NCI-H226 (cell line): ENCODE data around the gene P3H1.
"Not testable (repeated sequence)": the region's sequence is repeated elsewhere in the genome, so short reads cannot be mapped to it uniquely, and the experiment has no call there.

Experiments used
- DNase-seq: peaks from one replicate; pipeline ENCODE4 v3.0.0-alpha.2; 2015

The P3H1 gene

GRCh38 chr1:42768172-42768571, 1.3 kb upstream of the P3H1 start:
- DNase-seq, result no peak

- no peak for DNase-seq
These were observed 727 bp upstream of the P3H1 start for GRCh38 chr1:42767510-42768000.

- peak; percentile 66 for DNase-seq
These were observed 742 bp downstream of the P3H1 start for GRCh38 chr1:42765832-42766740.

GRCh38 chr1:42765269-42765668, 1.6 kb downstream of the P3H1 start:
- no peak for DNase-seq

GRCh38 chr1:42762269-42762668, 4.6 kb downstream of the P3H1 start:
- no peak for DNase-seq

DNA sequence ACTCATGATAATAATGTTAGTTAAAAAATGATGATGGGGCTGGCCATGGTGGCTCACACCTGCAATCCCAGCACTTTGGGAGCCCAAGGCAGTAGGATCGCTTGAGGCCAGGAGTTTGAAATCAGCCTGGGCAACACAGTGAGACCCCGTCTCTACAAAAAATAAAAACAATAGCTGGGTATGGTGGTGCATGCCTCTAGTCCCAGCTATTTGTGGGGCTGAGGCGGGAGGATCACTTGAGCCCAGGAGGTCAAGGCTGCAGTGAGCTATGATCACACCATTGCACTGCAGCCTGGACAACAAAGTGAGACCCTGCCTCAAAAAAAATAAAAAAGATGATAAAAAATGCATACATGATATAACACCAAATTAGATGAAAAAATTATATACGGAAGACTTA, 5.3 kb downstream of the P3H1 start:
- no peak for DNase-seq

DNA sequence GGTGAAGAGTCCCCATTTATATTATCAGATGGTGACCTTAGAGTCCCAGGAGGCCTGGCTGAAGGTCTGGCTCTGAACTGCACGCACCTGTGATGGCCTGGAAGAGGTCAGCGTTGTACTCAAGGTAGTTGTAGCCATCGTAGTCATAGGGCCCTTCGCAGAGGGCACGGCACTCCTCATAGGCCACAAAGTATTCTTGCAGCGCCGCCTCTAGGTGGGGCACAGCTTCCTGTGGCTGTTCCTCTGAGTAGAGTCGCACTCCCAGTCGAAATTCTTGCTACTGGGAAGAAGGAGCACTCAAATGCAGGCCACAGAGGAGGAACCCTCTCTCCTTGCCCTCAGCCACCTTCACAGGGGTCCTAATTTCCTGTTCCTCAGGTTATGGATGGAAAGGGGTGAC, 7.7 kb downstream of the P3H1 start:
- no peak for DNase-seq

GRCh38 chr1:42758641-42759040, 8.2 kb downstream of the P3H1 start:
- DNase-seq, result no peak

GRCh38 chr1:42757892-42758275, 8.9 kb downstream of the P3H1 start:
- no peak for DNase-seq

DNA sequence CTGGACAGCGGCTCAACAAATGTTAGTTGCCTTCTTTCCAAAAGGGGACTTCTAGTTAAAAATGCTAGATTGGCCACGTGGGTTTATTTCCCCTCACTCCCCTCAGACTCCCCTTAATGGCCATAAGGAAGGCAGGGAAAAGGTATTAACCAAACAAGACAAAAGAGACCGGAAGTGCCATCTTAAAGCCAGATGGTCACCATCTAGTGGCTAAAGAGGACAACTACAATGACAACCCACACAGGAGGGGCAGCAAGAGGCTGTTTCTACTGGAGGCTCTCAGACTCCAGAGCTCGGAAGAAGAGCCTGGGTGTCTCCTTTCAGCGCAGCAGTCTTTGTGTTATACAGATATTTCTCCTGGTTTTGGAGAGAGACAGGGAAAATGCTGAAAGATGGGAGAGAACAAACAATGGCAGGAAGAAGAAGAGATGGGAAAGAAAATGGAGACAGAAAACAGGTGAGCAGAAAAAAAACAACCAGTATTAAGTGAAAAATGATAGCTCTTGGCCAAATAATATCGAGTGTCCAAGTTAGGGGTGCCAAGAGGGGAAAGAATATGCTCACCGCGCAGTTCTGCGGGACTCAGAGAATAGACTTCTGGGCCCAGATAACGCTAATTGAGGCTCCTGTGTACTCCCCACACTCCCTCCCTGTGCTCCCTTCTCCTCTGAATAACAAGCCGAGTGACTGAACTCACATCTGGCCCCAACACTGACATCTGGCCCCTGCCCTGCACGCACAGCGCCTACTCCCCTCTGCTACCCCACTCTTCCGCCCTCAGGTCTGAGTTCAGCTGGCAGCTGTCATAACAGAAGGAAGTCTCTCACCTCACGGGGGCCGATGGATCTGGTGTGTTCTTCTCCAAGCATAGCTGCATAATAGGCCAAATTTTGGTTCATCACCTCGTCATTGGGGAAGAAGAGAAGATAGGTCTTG, 9.6 kb downstream of the P3H1 start:
- no peak for DNase-seq

DNA sequence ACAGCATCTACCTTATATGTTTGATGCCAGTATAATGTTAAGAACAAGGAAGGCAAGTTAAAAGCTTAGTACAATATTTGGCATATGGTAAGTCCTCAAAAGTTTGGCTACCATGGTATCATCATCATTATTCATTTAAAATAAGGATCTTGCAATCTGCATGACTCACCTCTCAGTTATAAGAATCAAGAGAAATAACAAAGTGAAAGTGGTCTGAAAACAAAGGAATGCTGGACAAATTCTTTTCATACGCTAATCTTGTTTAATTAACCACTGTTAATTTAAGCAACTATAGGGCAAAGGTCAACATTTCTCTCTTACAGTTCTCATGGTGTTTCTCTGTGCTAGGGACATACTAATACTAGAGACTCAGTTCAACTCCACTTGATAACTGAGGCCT, 13.8 kb downstream of the P3H1 start:
- DNase-seq, result peak; percentile 12

- no peak for DNase-seq
These were observed 14.5 kb downstream of the P3H1 start for GRCh38 chr1:42752284-42752683.

DNA sequence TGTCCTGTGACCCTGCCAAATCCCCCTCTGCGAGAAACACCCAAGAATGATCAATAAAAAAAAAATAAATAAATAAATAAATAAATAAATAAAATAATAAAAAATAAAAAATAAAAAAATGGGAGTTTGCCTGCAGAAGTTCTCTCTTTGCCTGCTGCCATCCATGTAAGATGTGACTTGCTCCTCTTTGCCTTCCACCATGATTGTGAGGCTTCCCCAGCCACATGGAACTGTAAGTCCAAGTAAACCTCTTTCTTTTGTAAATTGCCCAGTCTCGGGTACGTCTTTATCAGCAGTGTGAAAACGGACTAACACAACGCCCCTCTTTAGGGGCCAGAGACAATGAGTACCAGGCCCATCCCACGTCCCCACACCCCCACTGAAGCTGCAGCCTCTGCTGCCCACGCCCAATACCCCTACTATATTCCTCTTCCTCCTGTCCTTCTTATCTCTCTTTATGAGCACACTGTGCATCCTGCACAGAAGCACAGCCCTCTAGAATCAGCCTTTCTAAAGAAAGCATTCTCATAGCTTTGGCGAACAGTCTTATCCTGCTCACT, 15.2 kb downstream of the P3H1 start:
- DNase-seq, result not testable (repeated sequence)

GRCh38 chr1:42750041-42750440, 16.8 kb downstream of the P3H1 start:
- DNase-seq, result no peak

- DNase-seq, result no peak
These were observed 18.1 kb downstream of the P3H1 start for GRCh38 chr1:42748461-42749410.

DNA sequence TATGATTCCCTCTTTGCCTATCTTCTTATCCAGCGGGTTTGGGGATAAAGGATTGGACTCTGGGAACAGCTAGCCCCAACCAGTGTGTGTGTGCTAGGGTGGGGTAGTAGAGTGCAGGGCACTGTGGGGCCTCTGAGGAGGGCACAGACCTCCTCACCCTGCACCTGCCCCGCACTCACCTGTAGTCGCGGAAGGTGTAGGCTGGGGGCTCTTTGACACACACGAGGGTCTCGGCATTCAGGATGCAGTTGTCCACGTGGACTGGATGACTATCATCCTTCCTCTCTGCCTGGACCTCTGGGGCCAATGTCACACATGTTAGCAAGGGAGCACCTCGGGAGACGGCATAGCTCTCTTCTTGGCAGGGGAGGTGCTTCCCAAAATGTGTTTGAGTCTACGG, 18.8 kb downstream of the P3H1 start:
- no peak for DNase-seq

- no peak for DNase-seq
These were observed 19.7 kb downstream of the P3H1 start for GRCh38 chr1:42747125-42747524.

DNA sequence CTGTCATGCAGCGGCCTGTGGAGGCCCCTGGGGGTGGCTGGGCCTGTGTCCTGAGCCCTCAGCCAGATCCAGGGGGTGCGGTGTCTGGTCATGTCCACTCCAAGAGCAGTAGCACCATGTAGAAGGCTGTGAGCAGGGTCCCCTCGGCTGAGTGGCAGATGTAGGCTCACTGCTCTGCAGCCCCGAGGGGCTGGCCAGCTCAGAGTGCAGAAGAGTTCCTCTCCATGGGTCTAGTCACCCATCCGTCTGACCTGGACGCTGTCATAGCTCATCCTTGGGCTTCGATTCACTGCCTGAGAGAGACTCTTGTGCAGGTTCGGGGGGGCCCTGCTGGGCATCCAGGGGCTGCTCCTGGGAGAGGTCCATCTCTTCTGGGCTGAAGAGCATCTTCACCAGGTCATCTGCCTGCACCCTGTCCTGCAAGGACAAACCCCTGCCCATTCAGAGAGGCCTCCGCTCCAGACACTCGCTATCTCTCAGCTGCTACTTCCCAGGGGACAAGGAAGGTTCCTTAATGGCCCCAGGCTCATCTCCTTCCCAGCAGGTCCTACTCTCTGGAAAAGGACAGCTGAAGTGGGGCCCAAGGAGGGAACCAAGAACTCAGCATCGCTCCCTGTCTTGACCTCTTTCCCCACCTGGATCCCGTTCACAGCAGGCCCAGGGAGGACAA, 20.3 kb downstream of the P3H1 start:
- DNase-seq, result no peak

DNA sequence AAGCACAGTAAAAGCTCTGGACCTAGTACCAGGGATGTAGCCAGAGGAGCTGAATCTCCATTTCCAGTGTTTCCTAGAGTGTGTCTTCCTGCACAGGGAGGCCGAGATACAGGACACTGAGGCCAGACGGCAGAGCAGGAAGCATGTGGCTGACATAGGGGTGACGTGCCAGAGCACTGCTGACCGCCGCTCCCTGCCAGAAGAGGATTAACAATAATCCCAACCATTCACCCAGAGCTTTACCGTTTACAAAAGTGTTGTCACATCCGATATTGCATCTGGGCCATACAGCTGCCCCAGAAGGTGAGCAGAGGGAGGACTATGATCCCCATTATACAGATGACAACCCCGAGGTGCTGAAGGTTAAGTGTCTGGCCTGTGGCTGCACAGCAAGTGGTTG, 21.0 kb downstream of the P3H1 start:
- DNase-seq, result no peak

GRCh38 chr1:42744148-42744413, 22.7 kb downstream of the P3H1 start:
- DNase-seq, result no peak

DNA sequence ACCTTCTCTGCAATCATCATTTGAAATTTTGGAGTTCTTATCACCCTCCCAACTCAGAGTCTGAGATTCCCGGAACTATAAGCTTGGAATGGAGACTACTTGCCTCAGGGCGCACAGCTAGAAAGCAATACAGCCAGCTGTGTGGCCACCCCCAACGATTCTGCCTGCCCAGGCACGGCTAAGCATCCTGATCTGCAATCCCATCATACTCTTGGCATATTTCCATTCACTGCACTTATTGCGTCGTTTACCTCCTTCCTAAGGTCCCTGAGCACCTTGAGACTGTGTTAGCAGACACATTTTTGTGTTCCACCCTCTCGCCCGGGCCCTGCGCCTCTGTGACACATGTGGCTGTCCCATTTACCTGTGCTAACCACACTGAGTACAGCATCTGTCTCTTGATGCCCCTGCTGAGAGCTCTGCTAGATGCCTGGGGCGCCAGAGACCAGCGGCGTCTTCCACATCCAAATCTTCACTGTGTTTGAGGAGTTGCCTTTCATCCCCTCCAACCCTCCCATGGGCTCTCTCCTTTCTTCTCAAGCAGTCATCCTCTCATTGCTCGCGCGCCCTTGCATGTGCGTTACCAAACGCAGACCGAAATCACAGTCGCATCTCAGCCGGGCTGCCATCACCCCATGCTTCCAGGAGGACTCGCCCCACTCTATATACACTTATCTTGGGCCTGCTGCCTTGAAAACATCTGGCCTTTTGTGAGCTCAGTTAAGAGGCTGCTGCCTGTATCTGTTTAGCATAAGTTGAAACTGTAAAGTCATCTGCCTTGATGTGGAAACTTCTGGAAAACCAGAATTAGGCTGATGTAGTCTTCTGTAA, 23.3 kb downstream of the P3H1 start:
- DNase-seq, result no peak
